Measurements from ENCODE around the gene SLC7A5. TPM values are rescaled to one million over a fixed set of nuclear protein-coding genes. Genes with fewer than 3 reads are reported as not detected.
"Not testable (repeated sequence)": the region's sequence is repeated elsewhere in the genome, so short reads cannot be mapped to it uniquely, and the experiment has no call there.

The SLC7A5 gene
- total RNA-seq, 1 experiment from 2014 or later, result 110 TPM

GRCh38 chr16:87787451-87788091, 81.7 kb downstream of the SLC7A5 start:
- DNase-seq, H3K36me3 ChIP-seq, H3K27me3 ChIP-seq, H3K9me3 ChIP-seq, H3K4me3 ChIP-seq: not testable (repeated sequence)

GRCh38 chr16:87784812-87785211, 84.5 kb downstream of the SLC7A5 start:
- H3K9me3 ChIP-seq, result no peaks in the 10 kb centered on the region
- H3K36me3 ChIP-seq, result no peaks in the 10 kb centered on the region
- no peak for DNase-seq
- no peak overlapping the region for H3K4me3 ChIP-seq
- H3K27me3 ChIP-seq, result no peaks in the 10 kb centered on the region

- Histone ChIP-seq H3K4me3 (no peak overlapping the region), H3K9me3 (no peaks in the 10 kb centered on the region), H3K27me3 (no peaks in the 10 kb centered on the region), H3K36me3 (no peaks in the 10 kb centered on the region)
- no peak for DNase-seq
Measured at GRCh38 chr16:87782033-87782432, 87.3 kb downstream of the SLC7A5 start.

- no peaks in the 10 kb centered on the region for H3K36me3 ChIP-seq
- H3K9me3 ChIP-seq, result no peaks in the 10 kb centered on the region
- no peaks in the 10 kb centered on the region for H3K27me3 ChIP-seq
- DNase-seq, result peak; percentile 70
- H3K4me3 ChIP-seq, result no peak overlapping the region
Measured at GRCh38 chr16:87780385-87780989, 88.8 kb downstream of the SLC7A5 start.

Other genes with a start within 250 kb of the SLC7A5 start
- gene KLHDC4, start 103.5 kb downstream of the SLC7A5 start, total RNA-seq (2014; rRNA removed; shearing (Covaris generic); ENCODE audit: low replicate concordance), result 21.4 and 24.6 TPM in 2 replicates
- gene CA5A, start 67.0 kb upstream of the SLC7A5 start, total RNA-seq (2014; rRNA removed; shearing (Covaris generic); ENCODE audit: low replicate concordance), result not detected in 2 replicates
- 30.4 and 33.7 TPM in 2 replicates for gene BANP, start 81.9 kb upstream of the SLC7A5 start, total RNA-seq (2014; rRNA removed; shearing (Covaris generic); ENCODE audit: low replicate concordance)

Data from MG63 (cell line).